GM12891 (cell line): ENCODE results near the gene TENM4.

Experiments used
- DNase-seq: peaks from one replicate; pipeline ENCODE4 v3.0.0; 2011; ENCODE audit warnings: low spot score; ENCODE audit not compliant: insufficient read length
- FAIRE-seq: peaks from 2 replicates; lab custom pipeline; 2011; peaks lifted over from hg19 to GRCh38; lab: Jason Lieb, UNC
- PAX5 ChIP-seq: IDR thresholded peaks from 2 replicates; pipeline ENCODE4 v1.6.1; 2011; ENCODE audit warnings: low read length, moderate library complexity, mild to moderate bottlenecking; ENCODE audit not compliant: insufficient read depth, severe bottlenecking
- POLR2A ChIP-seq: IDR thresholded peaks from 2 replicates; pipeline ENCODE4 v1.6.1; 2011; ENCODE audit warnings: low read depth, low read length, control low read depth
- POLR2AphosphoS5 ChIP-seq: IDR thresholded peaks from 2 replicates; pipeline ENCODE4 v1.6.1; 2011; ENCODE audit warnings: low read depth, low read length, control low read depth
- POU2F2 ChIP-seq: IDR thresholded peaks from 2 replicates; pipeline ENCODE4 v1.6.1; 2011; ENCODE audit warnings: low read depth, mild to moderate bottlenecking, control low read depth, low read length, moderate library complexity
- SPI1 ChIP-seq: IDR thresholded peaks from 2 replicates; pipeline ENCODE4 v1.6.1; 2011; ENCODE audit warnings: low read depth, low read length, control low read depth
- TAF1 ChIP-seq: IDR thresholded peaks from 2 replicates; pipeline ENCODE4 v1.6.1; 2011; ENCODE audit warnings: low read depth, low read length, control low read depth

Gene TENM4

GRCh38 chr11:79437981-79438630 lies 2.7 kb downstream of the TENM4 start:
- no peak for TF ChIP-seq POU2F2
- no peak for TF ChIP-seq TAF1
- TF ChIP-seq POLR2A, result no peak
- TF ChIP-seq SPI1, result no peak
- no peak for TF ChIP-seq PAX5
- no peak for TF ChIP-seq POLR2AphosphoS5
- no peak for DNase-seq
- FAIRE-seq, result no peak

- FAIRE-seq (no peak), DNase-seq (no peak)
- TF ChIP-seq POLR2A, result no peak
- no peak for TF ChIP-seq PAX5
- TF ChIP-seq POU2F2, result no peak
- TF ChIP-seq TAF1, result no peak
- no peak for TF ChIP-seq POLR2AphosphoS5
- no peak for TF ChIP-seq SPI1
These were observed 3.4 kb downstream of the TENM4 start for GRCh38 chr11:79437278-79437980.

- DNase-seq (no peak), FAIRE-seq (no peak)
- TF ChIP-seq PAX5, result no peak
- no peak for TF ChIP-seq POLR2AphosphoS5
- 0 out of 2 replicates have a peak, but pooled peaks have one; percentile 43 for TF ChIP-seq SPI1
- no peak for TF ChIP-seq TAF1
- no peak for TF ChIP-seq POU2F2
These were observed 3.9 kb downstream of the TENM4 start for GRCh38 chr11:79436919-79437277.

DNA sequence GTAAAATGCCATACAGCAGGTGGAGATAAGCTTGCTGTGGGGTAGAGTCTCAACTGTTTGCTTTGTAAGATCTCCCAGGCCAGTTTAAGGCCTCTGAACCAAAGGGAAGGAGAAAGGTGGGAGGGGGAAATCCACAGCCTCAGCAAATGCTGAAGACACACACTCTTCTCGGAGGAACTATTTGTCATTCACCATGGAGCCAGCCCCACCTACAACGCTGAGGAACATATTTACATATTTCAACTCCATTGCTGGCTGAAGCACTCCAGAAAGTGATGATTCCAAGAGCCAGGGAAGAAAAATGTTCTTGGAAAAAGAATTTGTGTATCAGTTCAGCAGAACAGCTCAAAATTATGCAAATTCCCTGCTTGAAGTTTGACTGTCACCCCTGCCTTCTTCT lies 6.5 kb downstream of the TENM4 start:
- no peak for TF ChIP-seq TAF1
- TF ChIP-seq SPI1, result no peak
- TF ChIP-seq POLR2AphosphoS5, result no peak
- no peak for DNase-seq

GRCh38 chr11:79432138-79432537 lies 8.7 kb downstream of the TENM4 start:
- DNase-seq (no peak), FAIRE-seq (no peak)
- no peak for TF ChIP-seq SPI1
- TF ChIP-seq POLR2AphosphoS5, result no peak
- no peak for TF ChIP-seq POLR2A
- TF ChIP-seq PAX5, result no peak
- no peak for TF ChIP-seq POU2F2
- no peak for TF ChIP-seq TAF1

More for the DNA sequence above, 6.5 kb downstream of the TENM4 start:
- no peak for FAIRE-seq

GRCh38 chr11:79431535-79431934 lies 9.3 kb downstream of the TENM4 start:
- TF ChIP-seq POLR2AphosphoS5 (no peak), POU2F2 (no peak)
- DNase-seq (no peak), FAIRE-seq (no peak)

GRCh38 chr11:79430280-79430679 lies 10.6 kb downstream of the TENM4 start:
- DNase-seq (no peak), FAIRE-seq (no peak)

DNA sequence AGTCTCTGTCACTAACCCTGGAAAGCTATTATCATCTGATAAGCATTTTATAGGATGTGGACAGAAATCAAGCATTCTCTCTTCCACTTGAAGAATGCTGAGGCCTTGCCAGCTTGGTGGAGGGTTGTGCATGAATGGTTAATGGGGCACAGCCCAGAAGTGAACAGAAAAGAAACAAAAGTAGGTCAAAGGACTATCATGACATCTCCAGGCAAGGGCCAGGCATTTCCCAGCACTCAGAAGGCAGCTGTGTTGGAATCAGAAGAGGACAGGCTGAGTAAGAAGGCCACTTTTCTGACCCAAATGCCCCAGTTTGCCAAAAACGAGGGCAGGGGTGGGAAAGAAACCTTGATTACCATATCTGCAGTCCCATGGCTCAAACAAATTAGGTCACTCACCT lies 12.4 kb downstream of the TENM4 start:
- TF ChIP-seq POLR2A, result no peak
- TF ChIP-seq POU2F2, result no peak
- TF ChIP-seq SPI1, result no peak
- TF ChIP-seq PAX5, result no peak
- no peak for TF ChIP-seq POLR2AphosphoS5
- TF ChIP-seq TAF1, result no peak
- DNase-seq (no peak), FAIRE-seq (no peak)

More at GRCh38 chr11:79430280-79430679, 10.6 kb downstream of the TENM4 start:
- TF ChIP-seq POU2F2 (no peak), TAF1 (no peak), PAX5 (no peak), SPI1 (no peak)

GRCh38 chr11:79427611-79428327 lies 13.1 kb downstream of the TENM4 start:
- DNase-seq (no peak), FAIRE-seq (no peak)
- TF ChIP-seq POLR2AphosphoS5 (no peak), POLR2A (no peak), PAX5 (no peak), POU2F2 (no peak), TAF1 (no peak), SPI1 (no peak)

DNA sequence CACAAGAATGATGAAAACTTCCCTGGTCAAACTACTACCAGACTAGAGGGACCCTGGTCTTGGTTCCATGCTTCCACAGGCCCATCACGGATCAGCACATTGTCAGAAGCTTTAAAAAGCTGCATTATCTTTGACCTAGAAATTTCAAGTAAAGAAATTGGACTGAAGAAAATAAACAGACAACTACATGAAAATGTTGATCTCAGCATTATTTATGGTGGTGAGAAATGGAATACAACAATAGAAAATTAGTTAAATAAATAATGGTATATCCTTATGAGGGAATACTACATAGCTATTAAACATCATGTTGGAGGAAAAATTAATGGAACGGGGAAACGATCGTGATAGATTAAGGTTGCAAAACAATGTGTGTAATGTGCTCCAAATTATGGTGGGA lies 13.7 kb downstream of the TENM4 start:
- FAIRE-seq, result no peak
- no peak for DNase-seq
- no peak for TF ChIP-seq PAX5
- TF ChIP-seq POLR2A, result no peak
- no peak for TF ChIP-seq POU2F2
- no peak for TF ChIP-seq POLR2AphosphoS5
- no peak for TF ChIP-seq TAF1
- no peak for TF ChIP-seq SPI1

DNA sequence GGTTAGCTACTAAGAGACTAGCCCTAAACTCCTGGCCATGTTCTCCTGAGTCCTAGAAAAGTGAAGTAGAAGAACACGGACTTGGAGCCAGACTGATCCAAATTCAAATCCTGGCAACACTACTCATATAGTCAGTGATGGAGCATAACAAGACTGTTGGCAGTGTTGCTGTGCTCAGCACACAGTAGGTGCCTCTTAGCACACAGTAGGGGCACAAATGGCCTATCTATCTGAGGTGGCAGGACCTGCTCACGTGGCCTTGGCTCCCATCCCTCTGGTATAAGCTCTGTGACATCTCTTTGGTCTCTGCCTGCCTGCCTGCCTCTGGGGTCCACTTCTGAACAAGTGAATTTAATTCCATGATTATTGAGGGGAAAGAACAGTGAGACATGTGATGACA lies 15.4 kb downstream of the TENM4 start:
- no peak for FAIRE-seq
- no peak for DNase-seq
- TF ChIP-seq POLR2A (no peak), PAX5 (no peak), TAF1 (no peak), POU2F2 (no peak), POLR2AphosphoS5 (no peak), SPI1 (no peak)
